ENCODE data around the gene TIMELESS.

GRCh38 chr12:56437430-56438176, 11.6 kb downstream of the TIMELESS start:
- TF ChIP-seq CTCF (IDR thresholded peaks at IDR 0.05): no peak
- no peak for TF ChIP-seq EP300 (IDR thresholded peaks at IDR 0.05)

All from suprapubic skin (tissue), 3 donors.